ENCODE measurements around the gene ABCC2. TPM values are rescaled to one million over a fixed set of nuclear protein-coding genes. Genes with fewer than 3 reads are reported as not detected.

Gene ABCC2
- total RNA-seq, 4 donors from 2014 or later: 1.7 to 23.7 (median 8.4) TPM

DNA sequence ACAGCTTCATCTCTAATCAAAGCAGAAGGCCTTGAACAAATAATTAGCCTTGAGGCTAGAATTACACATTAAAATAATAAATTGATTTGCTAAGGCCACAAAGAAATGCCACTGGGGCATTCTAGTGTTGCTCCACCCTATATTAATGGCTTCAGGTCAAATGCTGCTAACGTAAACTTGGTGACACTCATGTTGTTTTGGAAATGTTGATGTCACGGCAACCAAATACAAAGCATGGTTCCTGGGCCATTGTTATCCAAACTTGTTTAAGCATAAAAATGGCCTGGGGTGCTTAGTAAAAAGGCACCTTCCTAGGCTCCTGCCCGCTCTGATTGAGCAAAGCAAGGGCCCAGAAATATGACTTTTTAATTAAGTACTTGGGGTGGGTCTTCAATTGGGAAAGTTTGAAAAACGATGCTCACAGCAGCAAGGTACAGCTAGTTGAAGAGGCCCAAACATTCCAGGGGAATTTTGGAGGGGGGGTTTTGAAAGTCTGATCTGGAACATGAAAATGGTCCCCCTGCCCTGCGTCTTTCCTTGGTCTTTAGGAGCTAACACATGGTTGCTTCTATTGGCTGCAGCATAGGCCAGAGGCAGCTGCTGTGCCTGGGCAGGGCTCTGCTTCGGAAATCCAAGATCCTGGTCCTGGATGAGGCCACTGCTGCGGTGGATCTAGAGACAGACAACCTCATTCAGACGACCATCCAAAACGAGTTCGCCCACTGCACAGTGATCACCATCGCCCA is 67.8 kb downstream of the ABCC2 start:
- H3K4me1 ChIP-seq: peaks cover 0 to 14% (median 2%) of the 10 kb centered on the region in 4 donors
- H3K36me3 ChIP-seq: no peaks in the 10 kb centered on the region
- TF ChIP-seq EP300 (IDR thresholded peaks at IDR 0.05) (no peak), POLR2A (IDR thresholded peaks at IDR 0.05) (no peak)
- TF ChIP-seq, protein P1, sequence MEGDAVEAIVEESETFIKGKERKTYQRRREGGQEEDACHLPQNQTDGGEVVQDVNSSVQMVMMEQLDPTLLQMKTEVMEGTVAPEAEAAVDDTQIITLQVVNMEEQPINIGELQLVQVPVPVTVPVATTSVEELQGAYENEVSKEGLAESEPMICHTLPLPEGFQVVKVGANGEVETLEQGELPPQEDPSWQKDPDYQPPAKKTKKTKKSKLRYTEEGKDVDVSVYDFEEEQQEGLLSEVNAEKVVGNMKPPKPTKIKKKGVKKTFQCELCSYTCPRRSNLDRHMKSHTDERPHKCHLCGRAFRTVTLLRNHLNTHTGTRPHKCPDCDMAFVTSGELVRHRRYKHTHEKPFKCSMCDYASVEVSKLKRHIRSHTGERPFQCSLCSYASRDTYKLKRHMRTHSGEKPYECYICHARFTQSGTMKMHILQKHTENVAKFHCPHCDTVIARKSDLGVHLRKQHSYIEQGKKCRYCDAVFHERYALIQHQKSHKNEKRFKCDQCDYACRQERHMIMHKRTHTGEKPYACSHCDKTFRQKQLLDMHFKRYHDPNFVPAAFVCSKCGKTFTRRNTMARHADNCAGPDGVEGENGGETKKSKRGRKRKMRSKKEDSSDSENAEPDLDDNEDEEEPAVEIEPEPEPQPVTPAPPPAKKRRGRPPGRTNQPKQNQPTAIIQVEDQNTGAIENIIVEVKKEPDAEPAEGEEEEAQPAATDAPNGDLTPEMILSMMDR (IDR thresholded peaks at IDR 0.05): no peak
- no peak overlapping the region for H3K4me3 ChIP-seq
- H3K27me3 ChIP-seq: no peaks in the 10 kb centered on the region
- 66 to 74% methylated on average over 11 of the region's 11 CpGs for WGBS, 2 donors
- DNase-seq (ENCODE audit: low spot score in 2 of 2): no peak
- H3K27ac ChIP-seq: no peak overlapping the region
- H3K9me3 ChIP-seq: no peaks in the 10 kb centered on the region

- Histone ChIP-seq H3K4me3 (no peak overlapping the region), H3K9me3 (no peaks in the 10 kb centered on the region), H3K27ac (no peak overlapping the region), H3K4me1 (peaks cover 0 to 11% (median 2%) of the 10 kb centered on the region in 4 donors), H3K27me3 (no peaks in the 10 kb centered on the region), H3K36me3 (no peaks in the 10 kb centered on the region)
- no peak for DNase-seq (ENCODE audit: low spot score in 2 of 2)
- TF ChIP-seq EP300 (IDR thresholded peaks at IDR 0.05): no peak
- no peak for TF ChIP-seq POLR2A (IDR thresholded peaks at IDR 0.05)
- TF ChIP-seq, protein P1 (IDR thresholded peaks at IDR 0.05): no peak
- 65 to 74% methylated on average over 5 of the region's 5 CpGs for WGBS, 2 donors
Measured at GRCh38 chr10:99850767-99851340, 68.4 kb downstream of the ABCC2 start.

GRCh38 chr10:99851825-99852224 is 69.4 kb downstream of the ABCC2 start:
- 94 to 96% methylated on average over 3 of the region's 3 CpGs for WGBS, 2 donors
- H3K27ac ChIP-seq: no peak overlapping the region
- no peaks in the 10 kb centered on the region for H3K36me3 ChIP-seq
- no peak for DNase-seq (ENCODE audit: low spot score in 2 of 2)
- H3K4me1 ChIP-seq: peaks cover 0 to 3% (median 0%) of the 10 kb centered on the region in 4 donors
- TF ChIP-seq EP300 (IDR thresholded peaks at IDR 0.05) (no peak), POLR2A (IDR thresholded peaks at IDR 0.05) (no peak)
- TF ChIP-seq, protein P1 (IDR thresholded peaks at IDR 0.05): no peak
- H3K9me3 ChIP-seq: no peaks in the 10 kb centered on the region
- H3K27me3 ChIP-seq: no peaks in the 10 kb centered on the region
- H3K4me3 ChIP-seq: no peak overlapping the region

GRCh38 chr10:99852481-99853213 is 70.2 kb downstream of the ABCC2 start:
- DNase-seq (ENCODE audit: low spot score in 2 of 2): no peak
- TF ChIP-seq EP300 (IDR thresholded peaks at IDR 0.05): no peak
- TF ChIP-seq, protein P1 (IDR thresholded peaks at IDR 0.05): no peak
- no peak for TF ChIP-seq POLR2A (IDR thresholded peaks at IDR 0.05)
- WGBS, 2 donors: 69 to 70% methylated on average over 3 of the region's 3 CpGs
- Histone ChIP-seq H3K4me1 (peaks cover 0 to 3% (median 0%) of the 10 kb centered on the region in 4 donors), H3K27me3 (no peaks in the 10 kb centered on the region), H3K4me3 (no peak overlapping the region), H3K27ac (no peak overlapping the region), H3K9me3 (no peaks in the 10 kb centered on the region), H3K36me3 (no peaks in the 10 kb centered on the region)

DNA sequence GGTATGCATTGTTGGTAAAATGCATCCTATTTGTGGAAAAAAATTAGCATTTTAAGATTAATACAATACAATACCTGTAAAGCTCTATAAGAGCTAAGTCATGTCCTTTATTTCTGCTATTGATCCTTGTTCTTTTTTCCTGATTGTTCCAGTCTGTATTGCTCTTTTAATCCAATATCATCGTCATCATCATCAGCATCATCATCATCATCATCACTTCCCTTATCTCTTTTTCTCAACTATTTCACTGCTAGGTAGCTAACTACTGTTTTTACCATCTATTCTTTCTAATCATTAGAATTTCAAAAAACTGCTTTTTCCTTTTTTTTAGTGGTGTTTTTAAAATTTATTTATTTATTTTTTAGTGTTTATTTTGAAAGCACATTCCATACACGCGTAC is 71.2 kb downstream of the ABCC2 start:
- Histone ChIP-seq H3K9me3 (no peaks in the 10 kb centered on the region), H3K4me3 (no peak overlapping the region), H3K36me3 (no peaks in the 10 kb centered on the region), H3K4me1 (peaks cover 0 to 3% (median 0%) of the 10 kb centered on the region in 4 donors), H3K27me3 (no peaks in the 10 kb centered on the region), H3K27ac (no peak overlapping the region)
- TF ChIP-seq EP300 (IDR thresholded peaks at IDR 0.05) (no peak), POLR2A (IDR thresholded peaks at IDR 0.05) (no peak)
- TF ChIP-seq, protein P1 (IDR thresholded peaks at IDR 0.05): no peak
- WGBS, 2 donors: 60 to 72% methylated on average over 3 of the region's 3 CpGs
- DNase-seq (ENCODE audit: low spot score in 2 of 2): no peak
